AG09319 (cell line): Measurements from ENCODE around the gene QRICH1.
A peak's percentile ranks its signal among the peaks of the same experiment; 100 is the strongest.

Experiments used
- DNase-seq: peaks from one replicate; pipeline ENCODE4 v3.0.0-alpha.2; 2010; ENCODE audit warnings: low read depth; ENCODE audit errors: extremely low read depth
- CTCF ChIP-seq: IDR thresholded peaks from 2 replicates; pipeline ENCODE4 v1.5.1; 2011; ENCODE audit warnings: low read depth, mild to moderate bottlenecking, inconsistent platforms, low read length, moderate library complexity

Gene QRICH1

GRCh38 chr3:49098910-49099630 lies 5.2 kb upstream of the QRICH1 start:
- no peak for TF ChIP-seq CTCF
- no peak for DNase-seq

GRCh38 chr3:49098429-49098828 lies 4.6 kb upstream of the QRICH1 start:
- no peak for DNase-seq
- no peak for TF ChIP-seq CTCF

DNA sequence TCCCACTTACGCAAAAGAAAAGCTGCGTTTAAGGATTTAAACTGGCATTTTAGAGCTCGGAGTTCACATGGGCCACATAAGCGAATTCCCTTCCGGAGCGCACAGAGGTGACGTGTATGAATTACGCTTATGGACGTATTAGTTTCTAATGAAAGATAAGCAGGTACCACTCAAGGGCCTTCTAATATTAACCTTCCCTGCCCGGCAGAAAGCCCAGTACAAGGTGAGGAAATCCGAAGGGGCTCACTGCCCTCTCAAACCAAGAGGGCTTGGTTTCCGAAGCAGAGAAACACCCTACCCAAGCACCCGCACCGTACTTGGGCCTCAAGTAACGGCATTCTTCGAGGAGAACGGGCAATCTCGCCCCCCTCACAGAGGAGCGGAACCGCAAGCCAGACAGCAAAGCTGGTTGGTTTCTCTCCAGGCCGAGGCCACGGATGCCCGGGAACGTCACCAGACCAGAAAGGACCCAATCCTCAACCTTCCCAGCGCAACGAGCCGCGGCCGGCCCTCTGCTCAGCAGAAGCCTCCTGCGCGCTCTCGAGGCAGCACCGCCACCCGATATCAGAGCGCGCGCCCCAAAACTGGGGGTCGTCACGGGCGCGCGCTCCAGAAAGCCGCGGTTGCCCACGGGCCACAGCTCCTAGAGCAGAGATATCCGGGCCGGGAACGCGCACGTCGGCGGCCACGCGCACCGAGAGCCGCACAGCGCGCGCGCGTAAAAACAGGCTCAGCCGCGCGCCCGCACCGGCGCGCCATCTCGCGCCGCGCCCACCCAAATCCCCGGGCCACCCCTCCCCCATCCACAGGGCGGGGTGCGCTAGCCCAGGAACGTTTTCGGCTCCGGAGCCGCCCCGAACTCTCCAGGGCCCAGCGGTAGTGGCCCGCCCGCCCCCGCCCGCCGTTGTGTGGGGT lies 676 bp downstream of the QRICH1 start:
- peak; percentile 43 for DNase-seq
- TF ChIP-seq CTCF = no peak

DNA sequence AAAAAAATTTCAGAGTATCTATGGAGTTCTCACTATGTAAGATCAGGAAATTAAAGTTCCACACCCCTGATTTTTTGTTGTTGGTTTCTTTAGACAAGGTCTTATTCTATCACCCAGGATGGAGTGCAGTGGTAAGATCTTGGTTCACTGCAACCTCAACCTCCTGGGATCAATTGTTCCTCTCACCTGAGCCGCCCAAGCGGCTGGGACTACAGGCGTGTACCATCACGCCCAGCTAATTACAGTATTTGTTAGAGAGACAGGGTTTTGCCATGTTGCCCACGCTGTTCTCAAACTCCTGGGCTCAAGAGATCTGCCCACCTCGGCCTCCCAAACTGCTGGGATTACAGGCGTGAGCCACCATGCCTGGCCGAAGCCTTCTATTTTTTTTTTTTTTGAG lies 12.4 kb downstream of the QRICH1 start:
- DNase-seq = no peak
- TF ChIP-seq CTCF = no peak

- no peak for TF ChIP-seq CTCF
- no peak for DNase-seq
These were observed 14.6 kb downstream of the QRICH1 start for GRCh38 chr3:49079270-49079669.

DNA sequence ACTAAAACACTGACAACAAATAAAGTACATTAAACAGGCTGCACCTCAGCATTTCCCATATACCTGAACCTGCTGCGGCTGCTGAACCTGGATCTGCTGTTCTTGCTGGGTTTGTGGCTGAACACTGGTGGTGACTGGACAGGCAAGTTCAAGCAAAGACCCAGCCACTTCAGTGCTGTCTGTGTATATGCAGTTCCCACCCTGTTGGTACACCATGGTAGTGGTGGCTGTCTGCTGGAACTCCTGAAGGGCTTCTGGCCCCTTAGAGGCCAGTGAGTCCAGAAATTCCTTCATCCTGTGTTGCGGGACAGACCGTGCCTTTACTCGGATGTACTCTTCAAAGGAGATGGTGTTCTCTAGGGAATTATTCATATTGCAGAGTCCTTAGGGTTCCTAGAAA lies 17.2 kb downstream of the QRICH1 start:
- TF ChIP-seq CTCF = no peak
- DNase-seq = no peak

- no peak for TF ChIP-seq CTCF
- DNase-seq = no peak
These were observed 17.8 kb downstream of the QRICH1 start for GRCh38 chr3:49076116-49076515.
